Measurements from ENCODE around the gene UGGT1. TPM values are rescaled to one million over a fixed set of nuclear protein-coding genes. Genes with fewer than 3 reads are reported as not detected.
"Not testable (repeated sequence)": the region's sequence is repeated elsewhere in the genome, so short reads cannot be mapped to it uniquely, and the experiment has no call there.

The UGGT1 gene
- total RNA-seq, 1 donor from 2014 or later, result 49.8 TPM

DNA sequence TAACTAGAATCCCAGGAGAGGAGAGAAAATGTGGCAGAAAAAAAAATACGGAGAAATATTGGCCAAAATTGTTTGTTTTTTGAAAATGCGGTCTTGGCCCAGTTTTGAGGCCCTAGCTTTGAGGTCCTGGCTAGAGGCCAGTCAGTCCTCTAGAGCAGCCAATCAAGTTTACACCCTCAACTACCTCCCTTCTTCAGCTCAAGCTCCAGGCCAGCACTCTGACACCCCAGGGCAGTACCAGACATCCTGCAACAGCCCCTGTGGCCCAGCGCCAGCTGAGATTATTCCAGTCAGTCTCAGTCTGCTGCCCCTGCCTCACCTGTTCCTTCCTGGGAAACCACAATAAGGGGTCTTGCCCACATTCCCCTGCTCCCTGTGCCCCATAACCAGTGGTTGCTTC, 107.7 kb downstream of the UGGT1 start:
- H3K4me3 ChIP-seq (ENCODE audit: low read depth, low read length), result no peak overlapping the region
- no peaks in the 10 kb centered on the region for H3K36me3 ChIP-seq (ENCODE audit: control insufficient read depth, insufficient read depth, low read length)
- FAIRE-seq, result no peak
- TF ChIP-seq, protein P1, sequence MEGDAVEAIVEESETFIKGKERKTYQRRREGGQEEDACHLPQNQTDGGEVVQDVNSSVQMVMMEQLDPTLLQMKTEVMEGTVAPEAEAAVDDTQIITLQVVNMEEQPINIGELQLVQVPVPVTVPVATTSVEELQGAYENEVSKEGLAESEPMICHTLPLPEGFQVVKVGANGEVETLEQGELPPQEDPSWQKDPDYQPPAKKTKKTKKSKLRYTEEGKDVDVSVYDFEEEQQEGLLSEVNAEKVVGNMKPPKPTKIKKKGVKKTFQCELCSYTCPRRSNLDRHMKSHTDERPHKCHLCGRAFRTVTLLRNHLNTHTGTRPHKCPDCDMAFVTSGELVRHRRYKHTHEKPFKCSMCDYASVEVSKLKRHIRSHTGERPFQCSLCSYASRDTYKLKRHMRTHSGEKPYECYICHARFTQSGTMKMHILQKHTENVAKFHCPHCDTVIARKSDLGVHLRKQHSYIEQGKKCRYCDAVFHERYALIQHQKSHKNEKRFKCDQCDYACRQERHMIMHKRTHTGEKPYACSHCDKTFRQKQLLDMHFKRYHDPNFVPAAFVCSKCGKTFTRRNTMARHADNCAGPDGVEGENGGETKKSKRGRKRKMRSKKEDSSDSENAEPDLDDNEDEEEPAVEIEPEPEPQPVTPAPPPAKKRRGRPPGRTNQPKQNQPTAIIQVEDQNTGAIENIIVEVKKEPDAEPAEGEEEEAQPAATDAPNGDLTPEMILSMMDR (IDR thresholded peaks at IDR 0.05; ENCODE audit: insufficient read depth, low read length, severe bottlenecking), result no peak
- no peaks in the 10 kb centered on the region for H3K27me3 ChIP-seq (ENCODE audit: control insufficient read depth, insufficient read depth, low read length)
- DNase-seq (ENCODE audit: low read depth), result no peak

DNA sequence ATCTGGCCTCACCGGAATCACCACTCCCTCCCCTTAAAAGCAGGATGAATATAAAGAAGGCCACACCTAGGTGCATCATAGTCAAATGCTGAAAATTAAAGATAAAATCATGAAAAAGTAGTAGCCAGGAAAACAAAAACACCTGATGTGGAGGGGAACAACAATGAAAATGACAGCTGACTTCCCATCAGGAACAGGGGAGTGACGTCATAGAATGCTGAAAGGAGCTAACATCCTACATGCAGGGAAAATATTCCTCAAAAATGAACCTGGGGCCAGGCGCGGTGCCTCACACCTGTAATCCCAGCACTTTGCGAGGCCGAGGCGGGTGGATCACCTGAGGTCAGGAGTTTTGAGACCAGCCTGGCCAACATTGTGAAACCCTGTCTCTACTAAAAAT, 108.1 kb downstream of the UGGT1 start:
- Histone ChIP-seq H3K36me3 (ENCODE audit: control insufficient read depth, insufficient read depth, low read length) (no peaks in the 10 kb centered on the region), H3K27me3 (ENCODE audit: control insufficient read depth, insufficient read depth, low read length) (no peaks in the 10 kb centered on the region), H3K4me3 (ENCODE audit: low read depth, low read length) (no peak overlapping the region)
- no peak for FAIRE-seq
- DNase-seq (ENCODE audit: low read depth), result no peak
- TF ChIP-seq, protein P1 (IDR thresholded peaks at IDR 0.05; ENCODE audit: insufficient read depth, low read length, severe bottlenecking), result no peak

DNA sequence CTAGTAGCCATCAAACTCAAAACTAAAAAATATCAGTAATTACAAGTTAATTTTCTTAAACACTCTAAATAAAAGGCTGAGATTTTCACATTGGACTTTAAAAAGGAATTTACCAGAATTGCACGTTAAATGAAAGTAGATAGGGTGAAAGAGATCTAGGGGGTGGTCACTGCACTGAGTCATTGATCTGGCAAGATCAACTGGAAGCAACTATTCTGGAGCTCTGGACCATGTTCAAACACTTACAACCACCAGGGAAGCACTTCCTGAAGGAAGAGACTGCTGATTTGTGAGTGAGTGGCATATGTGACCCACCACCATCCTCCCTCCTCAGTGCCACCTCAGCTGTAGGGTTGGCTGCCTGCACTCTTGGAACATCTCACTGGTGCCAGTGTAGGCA, 111.8 kb downstream of the UGGT1 start:
- FAIRE-seq (no peak), DNase-seq (ENCODE audit: low read depth) (no peak)
- TF ChIP-seq, protein P1 (IDR thresholded peaks at IDR 0.05; ENCODE audit: insufficient read depth, low read length, severe bottlenecking), result no peak
- H3K27me3 ChIP-seq (ENCODE audit: control insufficient read depth, insufficient read depth, low read length), result no peaks in the 10 kb centered on the region
- H3K36me3 ChIP-seq (ENCODE audit: control insufficient read depth, insufficient read depth, low read length), result no peaks in the 10 kb centered on the region
- no peak overlapping the region for H3K4me3 ChIP-seq (ENCODE audit: low read depth, low read length)

DNA sequence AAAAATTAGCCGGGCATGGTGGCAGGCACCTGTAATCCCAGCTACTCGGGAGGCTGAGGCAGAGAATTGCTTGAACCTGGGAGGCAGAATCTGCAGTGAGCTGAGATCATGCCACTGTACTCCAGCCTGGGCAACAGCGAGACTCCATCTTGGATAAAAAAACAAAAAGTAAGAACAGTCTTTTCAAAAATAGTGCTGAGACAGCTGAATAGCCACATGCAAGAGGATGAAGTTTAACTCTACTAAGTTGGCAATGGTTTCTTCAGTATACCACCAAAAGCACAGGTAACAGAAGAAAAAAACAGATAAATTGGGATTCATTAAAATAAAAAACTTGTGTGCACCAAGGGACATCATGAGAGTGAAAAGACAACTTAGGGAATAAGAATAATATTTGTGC, 115.2 kb downstream of the UGGT1 start:
- TF ChIP-seq, protein P1 (IDR thresholded peaks at IDR 0.05; ENCODE audit: insufficient read depth, low read length, severe bottlenecking), result no peak
- H3K27me3 ChIP-seq (ENCODE audit: control insufficient read depth, insufficient read depth, low read length), result no peaks in the 10 kb centered on the region
- no peaks in the 10 kb centered on the region for H3K36me3 ChIP-seq (ENCODE audit: control insufficient read depth, insufficient read depth, low read length)
- no peak overlapping the region for H3K4me3 ChIP-seq (ENCODE audit: low read depth, low read length)
- DNase-seq (ENCODE audit: low read depth), result no peak
- no peak for FAIRE-seq

DNA sequence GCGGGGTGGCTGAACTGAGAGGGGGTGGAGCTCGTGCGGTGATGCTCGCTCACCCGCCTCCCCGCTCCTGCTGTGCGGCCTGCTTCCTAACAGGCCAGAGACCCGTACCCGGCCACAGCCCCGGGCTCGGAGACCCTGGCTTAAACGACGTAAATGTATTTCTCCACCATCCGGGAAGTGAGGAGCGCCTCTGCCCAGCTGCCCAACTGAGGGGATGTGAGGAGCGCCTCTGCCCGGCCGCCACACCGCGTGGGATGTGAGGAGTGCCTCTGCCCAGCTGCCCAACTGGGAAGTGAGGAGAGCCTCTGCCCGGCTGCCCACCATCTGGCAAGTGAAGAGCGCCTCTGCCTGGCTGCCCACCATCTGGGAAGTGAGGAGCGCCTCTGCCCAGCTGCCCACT, 117.0 kb downstream of the UGGT1 start:
- TF ChIP-seq, protein P1 (IDR thresholded peaks at IDR 0.05; ENCODE audit: insufficient read depth, low read length, severe bottlenecking), result no peak
- FAIRE-seq (no peak), DNase-seq (ENCODE audit: low read depth) (no peak)
- no peak overlapping the region for H3K4me3 ChIP-seq (ENCODE audit: low read depth, low read length)
- no peaks in the 10 kb centered on the region for H3K36me3 ChIP-seq (ENCODE audit: control insufficient read depth, insufficient read depth, low read length)
- no peaks in the 10 kb centered on the region for H3K27me3 ChIP-seq (ENCODE audit: control insufficient read depth, insufficient read depth, low read length)

DNA sequence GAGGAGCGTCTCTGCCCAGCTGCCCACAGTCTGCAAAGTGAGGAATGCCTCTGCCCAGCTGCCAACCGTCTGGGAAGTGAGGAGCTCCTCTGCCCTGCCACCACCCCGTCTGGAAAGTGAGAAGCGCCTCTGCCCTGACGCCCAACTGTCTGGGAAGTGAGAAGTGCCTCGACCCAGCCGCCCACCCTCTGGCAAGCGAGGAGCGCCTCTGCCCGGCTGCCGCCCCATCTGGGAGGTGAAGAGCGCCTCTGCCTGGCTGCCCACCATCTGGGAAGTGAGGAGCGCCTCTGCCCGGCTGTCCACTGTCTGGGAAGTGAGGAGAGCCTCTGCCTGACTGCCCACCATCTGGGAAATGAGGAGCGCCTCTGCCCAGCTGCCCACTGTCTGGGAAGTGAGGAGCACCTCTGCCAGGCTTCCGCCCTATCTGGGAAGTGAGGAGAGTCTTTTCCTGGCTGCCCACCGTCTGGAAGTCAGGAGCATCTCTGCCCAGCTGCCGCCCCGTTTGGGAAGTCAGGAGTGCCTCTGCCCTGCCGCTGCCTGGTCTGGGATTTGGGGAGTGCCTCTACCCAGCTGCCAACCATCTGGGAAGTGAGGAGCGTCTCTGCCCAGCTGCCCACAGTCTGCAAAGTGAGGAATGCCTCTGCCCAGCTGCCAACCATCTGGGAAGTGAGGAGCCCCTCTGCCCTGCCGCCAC, 117.8 kb downstream of the UGGT1 start:
- FAIRE-seq; H3K27me3 ChIP-seq (ENCODE audit: control insufficient read depth, insufficient read depth, low read length); H3K4me3 ChIP-seq (ENCODE audit: low read depth, low read length); H3K36me3 ChIP-seq (ENCODE audit: control insufficient read depth, insufficient read depth, low read length); DNase-seq (ENCODE audit: low read depth): not testable (repeated sequence)
